HCT116 (cell line): Measurements from ENCODE around the gene PQBP1. TPM values are rescaled to one million over a fixed set of nuclear protein-coding genes. Genes with fewer than 3 reads are reported as not detected.

ENCODE experiments used
- ATAC-seq: fragments of 200-7000 bp; cut with Tn5 transposase; 2 replicates; pipeline ENCODE4 v1.9.1; 2020; ENCODE audit warnings: mild to moderate bottlenecking, moderate library complexity
- BruUV-seq: library from RNA; stranded (reverse); fragments of 400-500 nt; replicated peaks from 2 replicates; lab custom pipeline; 2021; lab: Mats Ljungman, UMichigan
- CTCF ChIA-PET: fragments of 300-600 bp; sonication (Branson Sonifier 250); formaldehyde crosslinking; loops from one replicate; lab custom pipeline; 2021; ENCODE audit warnings: antibody characterized with exemption; lab: Charles Lee
- POLR2A ChIA-PET: fragments of 300-600, 350-600 bp; sonication (Branson Sonifier 250); formaldehyde crosslinking; loops from one replicate; lab custom pipeline; 2021; ENCODE audit warnings: antibody characterized with exemption; lab: Charles Lee
- RAD21 ChIA-PET, 2 experiments: fragments of 300-600 bp; sonication (Branson Sonifier 250); formaldehyde crosslinking; loops; one replicate each; lab custom pipeline; 2023; ENCODE audit warnings: low total read pairs in 2 of 2; ENCODE audit not compliant: uncharacterized antibody in 2 of 2, unreplicated experiment in 2 of 2, low non-redundant PET in 1 of 2; lab: Charles Lee
- DNase-seq: peaks from one replicate; pipeline ENCODE4 v3.0.0-alpha.2; 2010; ENCODE audit warnings: low read depth, low spot score
- H2AFZ ChIP-seq: fragments of 200-600 bp; shearing (Covaris generic), sonication (generic); 2 replicates; pipeline ENCODE4 v1.6.1; 2017; ENCODE audit warnings: low read depth, mixed run types, mixed read lengths, antibody characterized with exemption, low read length; ENCODE audit not compliant: poor library complexity, severe bottlenecking
- H3K27ac ChIP-seq: 2 replicates; pipeline ENCODE4 v1.5.1; 2012; ENCODE audit warnings: low read depth, low read length
- H3K27me3 ChIP-seq: fragments of 200-600 bp; sonication (generic); 2 replicates; pipeline ENCODE4 v1.6.1; 2016; ENCODE audit warnings: mixed run types, low read length, mixed read lengths; ENCODE audit not compliant: insufficient read depth
- H3K36me3 ChIP-seq, 2 experiments: fragments of 200-500 bp in 1 of 2; fragments of 200-600 bp in 1 of 2; sonication (Bioruptor generic) in 1 of 2; sonication (generic) in 1 of 2; 2 replicates each; pipeline versions ENCODE4 v1.5.1 to v1.6.1; 2014 to 2016; ENCODE audit warnings: low read length in 2 of 2, inconsistent platforms in 1 of 2, mixed read lengths in 1 of 2, mixed run types in 1 of 2; ENCODE audit not compliant: insufficient read depth in 2 of 2, control insufficient read depth in 1 of 2
- H3K4me1 ChIP-seq, 2 experiments: fragments of 200-600 bp in 1 of 2; sonication (generic) in 1 of 2; 2 replicates each; pipeline versions ENCODE4 v1.5.1 to v1.6.1; 2012 to 2017; ENCODE audit warnings: low read length in 2 of 2, inconsistent platforms in 1 of 2, mild to moderate bottlenecking in 1 of 2, mixed read lengths in 1 of 2, mixed run types in 1 of 2, moderate library complexity in 1 of 2; ENCODE audit not compliant: insufficient read depth in 2 of 2, control insufficient read depth in 1 of 2
- H3K4me2 ChIP-seq: fragments of 200-600 bp; sonication (generic); 2 replicates; pipeline ENCODE4 v1.6.1; 2017; ENCODE audit warnings: mixed run types, low read length, mixed read lengths
- H3K4me3 ChIP-seq, 2 experiments: fragments of 200-600 bp in 1 of 2; sonication (generic) in 1 of 2; replicated peaks in 1 of 2; 2 replicates each; pipeline ENCODE4 v1.5.1; 2011 to 2016; ENCODE audit warnings: low read length in 2 of 2, control low read depth in 1 of 2, low read depth in 1 of 2, mild to moderate bottlenecking in 1 of 2, mixed read lengths in 1 of 2, mixed run types in 1 of 2
- H3K79me2 ChIP-seq: fragments of 200-600 bp; sonication (generic); 2 replicates; pipeline ENCODE4 v1.6.1; 2017; ENCODE audit warnings: mild to moderate bottlenecking, mixed run types, low read length, moderate library complexity, mixed read lengths; ENCODE audit not compliant: insufficient read depth
- H3K9ac ChIP-seq: fragments of 200-600 bp; sonication (generic); 2 replicates; pipeline ENCODE4 v1.6.1; 2016; ENCODE audit warnings: low read length, mixed read lengths
- H3K9me2 ChIP-seq: fragments of 200-600 bp; sonication (generic), shearing (Covaris generic); 2 replicates; pipeline ENCODE4 v1.6.1; 2017; ENCODE audit warnings: mixed run types, mild to moderate bottlenecking, moderate library complexity; ENCODE audit not compliant: insufficient read depth
- H3K9me3 ChIP-seq, 2 experiments: fragments of 200-500 bp in 1 of 2; fragments of 200-600 bp in 1 of 2; sonication (Bioruptor generic) in 1 of 2; sonication (generic) in 1 of 2; 2 replicates each; pipeline ENCODE4 v1.6.1; 2014 to 2017; ENCODE audit warnings: low read length in 2 of 2, mixed read lengths in 2 of 2, inconsistent platforms in 1 of 2, low read depth in 1 of 2, mild to moderate bottlenecking in 1 of 2, mixed run types in 1 of 2, moderate library complexity in 1 of 2; ENCODE audit not compliant: control insufficient read depth in 1 of 2, insufficient read depth in 1 of 2
- H4K20me1 ChIP-seq: fragments of 200-600 bp; sonication (generic), shearing (Covaris generic); 2 replicates; pipeline ENCODE4 v1.6.1; 2017; ENCODE audit warnings: mixed run types, mild to moderate bottlenecking, moderate library complexity; ENCODE audit not compliant: insufficient read depth
- CBX3 ChIP-seq: IDR thresholded peaks from 2 replicates; pipeline ENCODE4 v1.6.1; 2012; ENCODE audit warnings: low read depth
- CEBPB ChIP-seq: IDR thresholded peaks from 2 replicates; pipeline ENCODE4 v1.6.1; 2012; ENCODE audit warnings: low read depth
- ELF1 ChIP-seq: IDR thresholded peaks from 2 replicates; pipeline ENCODE4 v1.6.1; 2012; ENCODE audit warnings: low read depth, borderline replicate concordance
- EZH2phosphoT487 ChIP-seq: fragments of 200-600 bp; IDR thresholded peaks from 2 replicates; pipeline ENCODE4 v1.6.1; 2018; ENCODE audit warnings: antibody characterized with exemption, borderline replicate concordance
- JUND ChIP-seq: IDR thresholded peaks from 2 replicates; pipeline ENCODE4 v1.6.1; 2012
- POLR2A ChIP-seq: IDR thresholded peaks from 2 replicates; pipeline ENCODE4 v1.7.0; 2011; ENCODE audit warnings: borderline replicate concordance; ENCODE audit not compliant: insufficient read depth, insufficient read length; ENCODE audit errors: extremely low read depth
- POLR2AphosphoS5 ChIP-seq: IDR thresholded peaks from 2 replicates; pipeline ENCODE4 v1.6.1; 2011; ENCODE audit warnings: mild to moderate bottlenecking, low read depth, low read length, moderate library complexity
- RAD21 ChIP-seq: IDR thresholded peaks from 2 replicates; pipeline ENCODE4 v1.6.1; 2012; ENCODE audit warnings: low read depth, mild to moderate bottlenecking
- SIN3A ChIP-seq: IDR thresholded peaks from 2 replicates; pipeline ENCODE4 v1.6.1; 2012; ENCODE audit warnings: low read depth
- SRF ChIP-seq: IDR thresholded peaks from 2 replicates; pipeline ENCODE4 v1.6.1; 2012; ENCODE audit warnings: low read depth
- TCF7L2 ChIP-seq: IDR thresholded peaks from 2 replicates; pipeline ENCODE4 v1.7.0; 2011; ENCODE audit warnings: borderline replicate concordance, inconsistent platforms; ENCODE audit not compliant: insufficient read depth, insufficient read length; ENCODE audit errors: extremely low read depth
- YY1 ChIP-seq: IDR thresholded peaks from 2 replicates; pipeline ENCODE4 v1.6.1; 2011; ENCODE audit warnings: low read length, low read depth, moderate library complexity, mild to moderate bottlenecking; ENCODE audit not compliant: insufficient replicate concordance; ENCODE audit errors: extremely low read depth
- intact Hi-C: fragments of 100-400 bp; cut with micrococcal nuclease; formaldehyde crosslinking; loops from 2 replicates; pipeline ENCODE4 v1.10.0; 2022
- total RNA-seq: library from RNA; stranded (reverse); gene quantifications from one replicate; pipeline ENCODE4 v1.2.1, GENCODE V29; 2021; ENCODE audit not compliant: unreplicated experiment
- TF ChIP-seq, protein P1 (sequence below): IDR thresholded peaks from 2 replicates; pipeline ENCODE4 v1.6.1; 2012; ENCODE audit warnings: low read depth
- TF ChIP-seq, protein P2 (sequence below): IDR thresholded peaks from 2 replicates; pipeline ENCODE4 v1.6.1; 2012
- TF ChIP-seq, protein P3 (sequence below): IDR thresholded peaks from 2 replicates; pipeline ENCODE4 v1.6.1; 2012
- TF ChIP-seq, protein P4 (sequence below): IDR thresholded peaks from 2 replicates; pipeline ENCODE4 v1.6.1; 2011; ENCODE audit warnings: mild to moderate bottlenecking, low read length, moderate library complexity; ENCODE audit not compliant: insufficient replicate concordance; ENCODE audit errors: extremely low read depth

The PQBP1 gene
- total RNA-seq, 1 experiment from 2014 or later = 67.1 TPM

DNA sequence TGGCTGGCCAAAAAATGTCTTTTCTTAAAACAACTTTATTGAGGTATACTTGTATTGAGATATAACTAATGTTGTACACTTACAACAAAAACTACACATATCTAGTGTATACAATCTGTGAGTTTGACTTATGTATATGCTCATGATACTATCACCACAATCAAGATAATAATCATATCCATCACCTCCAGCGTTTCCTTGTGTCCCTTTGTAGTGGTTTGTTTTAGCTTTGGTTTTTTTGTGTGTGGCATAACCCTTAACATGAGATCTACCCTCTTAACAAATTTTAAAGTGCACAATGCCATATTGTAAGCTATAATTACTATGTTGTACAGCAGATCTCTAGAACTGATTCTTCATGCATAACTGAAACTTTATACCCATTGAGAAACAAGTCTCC lies 48.9 kb upstream of the PQBP1 start:
- Histone ChIP-seq H3K9me3 (no peaks in the 10 kb centered on the region), H3K4me1 (no peaks in the 10 kb centered on the region), H3K27me3 (no peaks in the 10 kb centered on the region), H3K9me2 (no peaks in the 10 kb centered on the region), H3K27ac (no peak overlapping the region), H2AFZ (no peak overlapping the region), H3K4me3 (no peak overlapping the region), H3K4me2 (no peak overlapping the region), H3K79me2 (no peaks in the 10 kb centered on the region), H4K20me1 (no peaks in the 10 kb centered on the region), H3K9ac (no peak overlapping the region), H3K36me3 (no peaks in the 10 kb centered on the region)
- ChIA-PET RAD21 (no interaction called here), CTCF (no interaction called here), POLR2A (no interaction called here)
- BruUV-seq = no TSS peak
- DNase-seq (no peak), ATAC-seq (no peak)
- TF ChIP-seq JUND (no peak), POLR2AphosphoS5 (no peak), EZH2phosphoT487 (no peak), RAD21 (no peak), SIN3A (no peak), POLR2A (no peak), ELF1 (no peak), TCF7L2 (no peak), CBX3 (no peak), SRF (no peak), YY1 (no peak), CEBPB (no peak)
- TF ChIP-seq, protein P1, sequence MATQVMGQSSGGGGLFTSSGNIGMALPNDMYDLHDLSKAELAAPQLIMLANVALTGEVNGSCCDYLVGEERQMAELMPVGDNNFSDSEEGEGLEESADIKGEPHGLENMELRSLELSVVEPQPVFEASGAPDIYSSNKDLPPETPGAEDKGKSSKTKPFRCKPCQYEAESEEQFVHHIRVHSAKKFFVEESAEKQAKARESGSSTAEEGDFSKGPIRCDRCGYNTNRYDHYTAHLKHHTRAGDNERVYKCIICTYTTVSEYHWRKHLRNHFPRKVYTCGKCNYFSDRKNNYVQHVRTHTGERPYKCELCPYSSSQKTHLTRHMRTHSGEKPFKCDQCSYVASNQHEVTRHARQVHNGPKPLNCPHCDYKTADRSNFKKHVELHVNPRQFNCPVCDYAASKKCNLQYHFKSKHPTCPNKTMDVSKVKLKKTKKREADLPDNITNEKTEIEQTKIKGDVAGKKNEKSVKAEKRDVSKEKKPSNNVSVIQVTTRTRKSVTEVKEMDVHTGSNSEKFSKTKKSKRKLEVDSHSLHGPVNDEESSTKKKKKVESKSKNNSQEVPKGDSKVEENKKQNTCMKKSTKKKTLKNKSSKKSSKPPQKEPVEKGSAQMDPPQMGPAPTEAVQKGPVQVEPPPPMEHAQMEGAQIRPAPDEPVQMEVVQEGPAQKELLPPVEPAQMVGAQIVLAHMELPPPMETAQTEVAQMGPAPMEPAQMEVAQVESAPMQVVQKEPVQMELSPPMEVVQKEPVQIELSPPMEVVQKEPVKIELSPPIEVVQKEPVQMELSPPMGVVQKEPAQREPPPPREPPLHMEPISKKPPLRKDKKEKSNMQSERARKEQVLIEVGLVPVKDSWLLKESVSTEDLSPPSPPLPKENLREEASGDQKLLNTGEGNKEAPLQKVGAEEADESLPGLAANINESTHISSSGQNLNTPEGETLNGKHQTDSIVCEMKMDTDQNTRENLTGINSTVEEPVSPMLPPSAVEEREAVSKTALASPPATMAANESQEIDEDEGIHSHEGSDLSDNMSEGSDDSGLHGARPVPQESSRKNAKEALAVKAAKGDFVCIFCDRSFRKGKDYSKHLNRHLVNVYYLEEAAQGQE = no peak
- TF ChIP-seq, protein P2, sequence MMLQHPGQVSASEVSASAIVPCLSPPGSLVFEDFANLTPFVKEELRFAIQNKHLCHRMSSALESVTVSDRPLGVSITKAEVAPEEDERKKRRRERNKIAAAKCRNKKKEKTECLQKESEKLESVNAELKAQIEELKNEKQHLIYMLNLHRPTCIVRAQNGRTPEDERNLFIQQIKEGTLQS = no peak
- TF ChIP-seq, protein P3, sequence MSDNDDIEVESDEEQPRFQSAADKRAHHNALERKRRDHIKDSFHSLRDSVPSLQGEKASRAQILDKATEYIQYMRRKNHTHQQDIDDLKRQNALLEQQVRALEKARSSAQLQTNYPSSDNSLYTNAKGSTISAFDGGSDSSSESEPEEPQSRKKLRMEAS = no peak
- TF ChIP-seq, protein P4, sequence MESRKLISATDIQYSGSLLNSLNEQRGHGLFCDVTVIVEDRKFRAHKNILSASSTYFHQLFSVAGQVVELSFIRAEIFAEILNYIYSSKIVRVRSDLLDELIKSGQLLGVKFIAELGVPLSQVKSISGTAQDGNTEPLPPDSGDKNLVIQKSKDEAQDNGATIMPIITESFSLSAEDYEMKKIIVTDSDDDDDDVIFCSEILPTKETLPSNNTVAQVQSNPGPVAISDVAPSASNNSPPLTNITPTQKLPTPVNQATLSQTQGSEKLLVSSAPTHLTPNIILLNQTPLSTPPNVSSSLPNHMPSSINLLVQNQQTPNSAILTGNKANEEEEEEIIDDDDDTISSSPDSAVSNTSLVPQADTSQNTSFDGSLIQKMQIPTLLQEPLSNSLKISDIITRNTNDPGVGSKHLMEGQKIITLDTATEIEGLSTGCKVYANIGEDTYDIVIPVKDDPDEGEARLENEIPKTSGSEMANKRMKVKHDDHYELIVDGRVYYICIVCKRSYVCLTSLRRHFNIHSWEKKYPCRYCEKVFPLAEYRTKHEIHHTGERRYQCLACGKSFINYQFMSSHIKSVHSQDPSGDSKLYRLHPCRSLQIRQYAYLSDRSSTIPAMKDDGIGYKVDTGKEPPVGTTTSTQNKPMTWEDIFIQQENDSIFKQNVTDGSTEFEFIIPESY = no peak
- intact Hi-C loops = no loop called here
